ENCODE measurements around the gene EEFSEC.
A peak's percentile ranks its signal among the peaks of the same experiment; 100 is the strongest.

DNA sequence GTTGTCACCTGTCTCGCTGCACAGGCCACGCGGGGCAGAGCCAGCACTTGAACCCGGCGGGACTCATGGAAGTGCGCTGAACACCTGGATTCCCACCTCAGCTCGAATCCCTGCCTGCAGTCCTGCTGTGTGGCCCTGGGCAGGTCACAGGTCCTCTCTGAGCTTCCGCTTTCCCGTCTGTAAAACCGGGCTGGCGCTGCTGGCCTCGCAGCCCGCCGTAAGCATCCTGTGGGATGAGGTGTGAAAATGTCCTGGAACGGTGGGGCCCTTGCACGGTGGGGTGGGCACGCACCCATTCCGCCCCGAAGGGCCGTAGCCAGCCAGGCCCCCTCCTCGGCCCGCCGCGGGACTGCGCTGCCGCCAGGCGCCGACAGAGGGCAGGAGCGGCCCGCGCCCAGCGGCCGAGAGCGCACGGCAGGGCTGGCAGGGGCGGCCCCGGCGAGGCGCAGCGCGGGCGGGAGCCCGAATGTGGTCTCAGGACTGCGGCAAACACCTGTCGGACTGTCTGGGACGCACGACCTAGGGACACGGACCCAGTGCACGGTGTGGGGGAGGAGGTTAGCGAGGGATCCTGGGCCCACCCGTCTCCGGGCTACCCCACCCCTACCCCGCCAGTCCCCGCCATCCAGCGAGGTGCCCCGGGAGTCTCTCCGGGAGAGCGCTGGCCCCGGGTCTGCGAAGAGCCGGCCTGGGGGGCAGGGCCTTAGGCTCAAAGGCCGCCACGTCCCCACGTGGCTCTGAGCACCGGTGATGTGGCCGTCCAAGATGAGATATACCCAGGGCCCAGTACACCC lies 273.0 kb downstream of the EEFSEC start:
- TF ChIP-seq CTCF (IDR thresholded peaks at IDR 0.05) = peak; percentile 75 to 97 (median 97)
- no peak for TF ChIP-seq POLR2A (IDR thresholded peaks at IDR 0.05)
- no peak for TF ChIP-seq EP300 (IDR thresholded peaks at IDR 0.05)
